ENCODE results near the gene PRR22.
"Not testable (repeated sequence)": the region's sequence is repeated elsewhere in the genome, so short reads cannot be mapped to it uniquely, and the experiment has no call there.

Gene PRR22

DNA sequence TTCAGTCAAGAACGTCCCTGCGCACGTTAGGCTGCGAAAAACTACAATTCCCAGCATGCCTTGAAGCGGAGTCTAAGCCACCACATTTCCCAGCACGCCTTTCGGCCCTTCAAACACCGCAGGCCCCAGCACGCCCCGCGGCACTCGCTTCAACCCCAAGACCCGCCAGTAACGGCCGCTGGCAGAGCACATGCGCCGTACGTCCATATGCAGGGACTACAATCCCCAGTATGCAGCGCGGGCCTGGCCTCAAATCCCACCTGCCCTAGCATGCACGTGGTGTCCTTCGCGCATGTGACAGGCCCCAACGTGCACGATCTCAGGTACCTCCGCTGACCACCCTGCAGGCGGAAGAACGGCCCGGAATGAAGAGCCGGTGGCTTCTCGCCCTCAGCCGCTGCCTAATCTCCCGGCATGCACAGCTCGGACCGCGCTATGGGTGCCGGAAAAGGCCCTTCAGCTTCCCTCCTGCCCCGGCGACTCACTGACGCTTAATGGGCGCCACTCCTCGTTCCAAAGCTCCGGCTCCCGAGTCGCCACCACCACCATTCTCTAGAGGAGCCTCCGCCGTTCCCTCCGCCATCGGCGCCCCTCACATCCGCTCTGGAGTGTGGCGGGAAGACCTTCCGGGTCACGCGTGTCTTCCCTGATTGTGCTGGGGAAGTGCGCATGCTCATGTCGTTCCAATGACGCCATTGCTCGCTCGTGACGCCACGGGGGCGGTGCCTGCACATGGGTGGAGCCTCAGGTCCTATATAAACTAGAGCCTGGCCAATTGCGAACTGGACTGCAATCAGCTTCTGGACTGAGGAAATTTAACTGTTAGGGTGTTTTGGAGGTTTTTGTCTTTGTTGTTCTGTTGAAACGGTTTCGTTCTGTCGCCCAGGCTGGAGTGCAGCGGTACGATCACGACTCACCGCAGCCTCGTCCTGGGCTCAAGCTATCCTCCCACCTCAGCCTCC, 6.3 kb upstream of the PRR22 start, which contains the start of gene DUS3L:
DUS3L (minus strand) TSS at position 605 of the 962 bp plus-strand sequence; CDS start at position 583, 22 bp downstream.
- DNase-seq (ENCODE audit: low read depth in 3 of 3) = peak; percentile 93 to 98 (median 96)

DNA sequence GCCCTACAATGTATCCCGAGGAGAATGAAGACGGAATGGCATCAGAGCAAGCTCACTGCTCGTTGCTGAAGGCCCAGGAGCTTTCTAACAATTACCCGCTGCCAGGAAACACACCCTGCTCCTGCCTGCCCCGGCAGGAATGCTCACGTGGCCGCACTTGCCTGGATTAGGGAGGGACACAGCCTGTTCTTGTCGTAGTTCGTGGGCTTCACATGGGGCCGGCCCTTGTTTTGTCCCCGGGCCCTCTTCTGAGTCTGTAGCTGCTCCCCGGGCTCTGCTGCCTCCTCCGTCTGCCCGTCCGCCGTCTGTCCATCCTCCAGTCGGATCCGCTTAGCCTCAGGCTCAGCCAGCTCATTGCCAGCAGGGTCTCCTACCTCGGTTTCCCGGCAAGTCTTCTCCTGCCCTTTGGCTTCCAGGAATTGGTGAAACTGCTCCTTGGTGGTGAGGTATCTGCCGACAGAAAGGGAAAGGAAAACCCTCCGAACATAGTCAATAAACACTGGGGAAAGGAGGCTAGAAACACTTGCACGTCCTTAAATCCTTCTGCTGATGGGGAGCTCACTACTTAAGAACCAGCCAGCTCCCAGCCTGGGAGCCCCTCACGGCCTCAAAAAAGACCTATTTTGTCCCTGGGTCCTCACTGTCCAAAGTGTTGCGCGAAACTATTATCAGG, 5.5 kb upstream of the PRR22 start:
- no peak for DNase-seq (ENCODE audit: low read depth in 3 of 3)

DNA sequence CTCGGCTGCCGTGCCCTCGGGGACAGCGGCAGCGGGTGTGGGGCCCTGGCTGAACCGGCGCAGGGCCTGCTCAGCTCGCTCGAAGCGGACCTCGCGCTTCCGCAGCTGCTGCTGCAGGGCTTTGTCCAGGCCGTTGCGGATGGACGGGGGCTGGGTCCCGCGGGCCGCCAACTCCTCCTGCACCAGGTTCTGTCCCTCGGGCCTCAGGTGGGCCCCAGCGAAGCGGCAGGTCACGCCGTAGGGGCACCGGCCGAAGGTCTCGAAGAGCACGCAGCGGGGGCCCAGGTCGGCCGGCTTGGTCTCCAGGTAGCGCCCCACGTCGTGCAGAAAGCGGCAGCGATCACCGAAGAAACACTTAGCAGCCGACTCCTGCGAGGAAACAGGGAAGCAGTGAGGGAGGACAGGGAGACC, 4.8 kb upstream of the PRR22 start:
- no peak for DNase-seq (ENCODE audit: low read depth in 3 of 3)

DNA sequence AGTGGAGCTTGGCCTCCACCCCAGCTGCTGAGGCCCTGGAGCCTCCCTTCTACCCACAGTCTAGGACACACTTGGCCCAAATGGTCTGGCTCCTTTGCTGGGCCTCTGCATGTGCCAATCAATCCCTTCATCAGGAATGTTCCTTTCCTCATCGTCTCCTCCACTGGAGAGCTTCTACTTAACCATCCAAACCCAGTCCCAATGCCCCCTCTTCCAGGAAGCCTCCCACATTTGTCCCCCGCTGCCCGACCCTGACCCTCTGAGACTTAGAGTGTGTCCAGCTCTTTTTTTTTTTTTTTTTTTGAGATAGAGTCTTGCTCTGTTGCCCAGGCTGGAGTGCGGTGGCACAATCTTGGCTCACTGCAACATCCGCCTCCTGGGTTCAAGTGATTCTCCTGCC, 3.9 kb upstream of the PRR22 start:
- DNase-seq (ENCODE audit: low read depth in 3 of 3) = no peak

DNA sequence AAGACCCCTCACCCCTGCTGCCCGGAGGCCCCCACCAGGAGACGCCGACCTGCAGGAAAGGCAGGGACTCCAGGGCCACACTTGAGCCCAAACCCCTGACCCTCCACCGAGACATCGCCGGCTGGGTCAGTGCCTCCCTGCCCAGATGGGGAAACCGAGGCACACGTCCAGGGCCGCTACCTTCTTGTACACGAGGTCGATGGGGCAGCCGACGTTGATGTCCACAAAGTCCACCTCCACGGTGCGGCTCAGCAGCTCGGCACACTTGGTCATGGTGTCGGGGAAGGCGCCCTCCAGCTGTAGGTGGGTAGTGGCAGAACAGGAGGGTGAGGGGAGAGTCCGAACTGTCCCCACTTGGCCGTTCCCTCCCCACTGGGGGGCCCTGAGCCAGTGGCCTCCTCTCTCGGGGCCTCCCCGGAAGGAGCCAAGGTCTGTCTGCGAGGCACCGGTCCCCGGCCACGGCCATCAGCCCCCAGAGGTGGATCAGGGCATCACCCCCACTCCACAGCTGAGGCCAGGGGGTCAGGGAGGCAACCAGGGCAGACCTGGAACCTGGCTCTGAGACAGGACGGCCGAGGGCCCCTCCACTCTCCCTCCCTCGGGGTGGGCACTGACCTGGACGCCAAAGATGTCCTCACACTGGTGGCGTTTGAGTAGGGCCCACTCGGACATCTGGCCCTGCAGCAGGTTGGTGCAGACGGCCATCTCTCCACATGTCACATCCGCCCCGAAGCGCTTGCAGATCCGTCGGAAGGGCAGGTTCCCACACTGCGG, 3.0 kb upstream of the PRR22 start:
- no peak for DNase-seq (ENCODE audit: low read depth in 3 of 3)

DNA sequence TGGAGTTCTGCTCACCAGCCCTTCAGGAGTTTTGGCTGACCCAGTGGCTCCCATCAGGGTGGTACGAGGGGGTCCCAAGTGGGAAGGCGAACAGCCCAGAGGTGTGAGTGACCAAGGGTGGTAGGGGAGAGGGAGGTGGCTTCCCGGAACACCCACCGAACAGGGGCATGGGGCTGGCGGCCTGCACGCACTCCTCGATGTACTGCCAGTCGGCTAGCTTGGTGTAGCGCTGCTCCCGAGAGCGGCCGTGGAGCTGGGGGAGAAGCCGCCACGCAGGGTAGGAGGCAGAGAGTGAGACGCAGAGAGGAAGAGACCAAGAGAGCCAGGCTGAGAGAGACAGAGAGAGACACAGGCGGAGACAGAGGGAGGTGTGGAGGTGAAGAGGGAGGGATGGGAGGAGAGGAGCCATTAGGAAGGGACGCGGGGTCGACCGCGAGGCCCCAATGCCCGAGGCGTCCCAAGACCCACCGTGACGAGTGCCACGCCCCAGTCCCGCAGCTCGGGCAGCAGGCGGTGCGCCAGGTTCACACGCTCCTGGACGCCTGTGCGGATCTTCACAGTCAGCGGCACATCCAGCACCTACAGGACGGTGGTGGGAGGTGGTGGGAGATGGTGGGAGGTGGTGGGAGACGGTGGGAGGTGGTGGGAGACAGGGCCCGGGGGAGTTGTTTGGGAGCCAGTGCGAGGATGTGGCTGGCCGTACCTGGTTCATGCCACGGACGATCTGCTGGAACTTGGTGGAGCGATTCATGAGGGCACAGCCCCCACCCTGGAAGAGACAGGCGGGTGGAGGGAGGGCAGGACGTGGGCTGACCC, 2.3 kb upstream of the PRR22 start:
- DNase-seq (ENCODE audit: low read depth in 3 of 3) = no peak

DNA sequence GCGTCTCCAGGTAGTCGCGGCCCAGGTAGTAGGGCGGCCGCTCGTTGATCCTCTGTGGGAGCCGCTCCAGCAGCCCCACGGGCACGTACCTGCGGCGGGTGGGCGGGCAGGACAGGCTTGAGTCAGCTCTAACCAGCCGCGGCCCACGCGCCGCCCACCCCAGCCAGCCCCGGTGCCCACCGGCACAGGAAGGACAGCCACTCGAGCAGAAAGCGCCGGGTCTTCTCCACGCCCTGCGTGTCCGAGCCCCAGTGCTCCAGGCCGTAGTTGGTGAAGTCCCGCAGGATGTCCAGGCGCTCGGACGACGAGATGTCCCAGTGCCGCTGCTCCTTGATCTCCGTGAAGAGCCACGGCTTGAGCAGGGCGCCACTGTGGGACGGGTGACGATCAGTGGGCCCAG, 877 bp upstream of the PRR22 start:
- DNase-seq (ENCODE audit: low read depth in 3 of 3) = no peak

DNA sequence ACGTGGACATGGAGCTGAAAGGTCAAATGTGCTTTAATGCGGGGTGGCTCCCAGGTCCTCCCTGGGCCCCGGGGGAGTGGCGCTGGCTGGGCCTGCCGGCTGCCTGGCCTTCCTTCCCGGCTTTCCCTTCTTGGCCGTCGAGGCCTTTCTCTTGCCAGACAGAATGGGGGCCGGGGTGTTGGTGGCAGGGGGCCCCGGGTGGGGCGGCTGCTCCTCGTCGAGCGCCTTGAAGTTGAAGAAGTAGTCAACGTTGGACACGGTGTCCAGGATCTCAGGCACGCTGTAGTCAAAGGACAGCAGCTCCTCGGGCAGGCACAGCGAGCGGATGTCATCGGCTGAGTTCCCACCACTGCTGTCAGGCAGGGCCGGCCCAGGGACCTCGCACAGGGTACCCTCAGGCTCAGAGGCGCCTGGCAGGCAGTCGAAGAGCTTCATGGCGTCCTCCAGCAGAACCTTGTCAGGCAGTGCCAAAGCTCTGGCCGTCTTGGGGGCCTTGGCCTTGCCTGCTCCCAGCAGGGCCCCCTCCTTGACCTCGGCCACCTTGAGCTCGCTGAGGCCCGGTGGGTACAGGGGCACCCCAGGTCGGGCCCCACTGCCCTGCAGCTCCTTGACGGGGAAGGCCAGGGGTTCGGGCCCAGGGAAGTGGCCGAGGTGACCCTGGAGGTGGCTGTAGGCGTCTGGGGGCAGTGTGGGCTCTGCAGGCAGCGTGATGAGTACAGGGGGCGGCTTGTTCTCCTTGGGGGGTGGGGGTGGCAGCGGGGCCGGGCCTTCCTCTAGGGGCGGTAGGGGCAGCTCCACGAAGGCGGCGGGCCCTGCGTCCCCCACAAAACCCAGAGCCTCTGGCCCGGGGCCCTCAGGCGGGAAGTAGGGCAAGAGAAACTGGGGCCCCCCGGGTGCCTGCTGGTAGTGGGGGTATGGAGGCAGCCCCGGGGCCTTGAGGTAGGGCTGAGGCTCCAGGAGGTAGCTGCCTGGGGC, 1.3 kb downstream of the PRR22 start:
- DNase-seq (ENCODE audit: low read depth in 3 of 3) = no peak

DNA sequence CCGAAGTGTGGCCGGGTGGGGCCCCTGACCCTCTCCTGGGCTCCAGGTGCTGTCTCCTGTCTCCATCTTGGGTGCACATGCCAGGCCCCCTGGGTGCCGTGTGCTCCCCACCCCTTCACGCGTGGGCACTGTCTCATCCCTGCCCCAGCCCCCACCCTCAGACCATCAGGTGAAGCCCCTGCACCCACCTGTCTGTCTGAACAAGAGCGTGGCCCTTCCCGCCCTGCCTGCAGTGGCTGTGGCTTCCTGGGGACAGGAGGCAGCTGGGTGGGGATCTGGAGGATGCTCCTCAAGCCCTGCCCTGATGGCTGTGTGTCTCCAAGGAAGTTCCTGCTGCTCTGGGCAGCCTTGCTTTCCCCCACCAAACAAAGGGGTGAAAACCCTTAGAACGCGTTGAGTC, 2.2 kb downstream of the PRR22 start:
- no peak for DNase-seq (ENCODE audit: low read depth in 3 of 3)

DNA sequence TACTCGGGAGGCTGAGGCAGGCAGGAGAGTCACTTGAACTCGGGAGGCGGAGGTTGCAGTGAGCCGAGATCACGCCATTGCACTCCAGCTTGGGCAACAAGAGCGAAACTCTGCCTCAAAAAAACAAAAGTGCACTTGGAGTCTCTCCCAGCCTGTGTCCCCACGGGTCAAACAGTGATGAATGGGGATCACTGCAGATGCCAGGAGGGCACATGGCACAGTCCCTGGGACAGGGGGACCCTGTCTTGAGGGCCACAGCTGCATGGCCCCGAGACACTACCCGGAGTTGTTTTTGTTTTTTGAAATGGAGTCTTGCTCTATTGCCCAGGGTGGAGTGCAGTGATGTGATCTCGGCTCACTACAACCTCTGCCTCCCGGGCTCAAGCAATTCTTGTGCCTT, 3.6 kb downstream of the PRR22 start:
- DNase-seq (ENCODE audit: low read depth in 3 of 3) = not testable (repeated sequence)

DNA sequence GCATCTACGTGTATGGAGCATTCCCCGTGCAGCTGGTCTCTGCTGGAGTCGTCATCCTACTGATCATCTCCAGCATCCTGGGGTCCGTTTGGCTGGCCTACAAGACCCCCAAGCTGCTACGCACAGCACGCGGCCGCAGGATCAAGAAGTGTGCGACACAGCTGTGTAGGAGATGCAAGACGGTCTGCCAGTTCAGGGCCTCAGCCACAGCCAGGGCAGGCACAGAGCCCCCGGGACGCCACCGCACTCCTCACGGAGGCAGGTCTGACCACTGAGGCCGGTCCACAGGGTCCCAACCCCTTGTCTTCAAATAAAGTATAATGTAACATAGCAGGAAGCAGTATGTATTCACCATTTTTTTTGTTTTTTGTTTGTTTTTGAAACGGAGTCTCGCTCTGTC, 6.1 kb downstream of the PRR22 start:
- no peak for DNase-seq (ENCODE audit: low read depth in 3 of 3)

DNA sequence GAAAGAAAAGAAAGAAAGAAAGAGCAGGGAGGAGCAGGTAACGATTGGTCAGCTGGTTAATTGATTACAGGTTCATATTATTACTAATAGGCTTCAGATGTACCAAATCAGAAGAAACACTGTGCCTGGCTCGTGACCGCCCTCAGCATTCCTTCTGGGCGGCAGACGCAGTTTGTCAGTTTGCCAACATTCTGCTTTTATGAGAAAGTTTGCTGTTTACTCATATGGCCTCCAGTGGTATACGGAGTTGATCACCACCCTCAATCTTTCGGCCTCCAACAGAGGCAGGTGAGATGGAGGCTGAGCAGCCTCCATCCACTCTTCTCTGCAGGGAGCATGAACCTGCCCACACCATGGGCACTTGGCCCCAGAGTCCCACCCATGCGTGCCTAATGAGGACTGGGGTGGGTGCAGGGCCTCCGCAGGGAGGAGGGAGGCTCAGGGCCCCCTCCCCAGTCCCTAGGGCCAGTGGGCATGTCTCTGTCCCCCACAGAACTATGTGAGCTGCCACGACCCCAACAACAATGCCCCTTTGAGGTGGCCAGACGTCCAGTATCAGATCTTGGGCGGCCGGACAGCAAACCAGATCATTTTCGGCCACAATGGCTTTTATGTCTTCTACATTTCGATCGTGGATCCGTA, 8.8 kb downstream of the PRR22 start:
- DNase-seq (ENCODE audit: low read depth in 3 of 3) = no peak

DNA sequence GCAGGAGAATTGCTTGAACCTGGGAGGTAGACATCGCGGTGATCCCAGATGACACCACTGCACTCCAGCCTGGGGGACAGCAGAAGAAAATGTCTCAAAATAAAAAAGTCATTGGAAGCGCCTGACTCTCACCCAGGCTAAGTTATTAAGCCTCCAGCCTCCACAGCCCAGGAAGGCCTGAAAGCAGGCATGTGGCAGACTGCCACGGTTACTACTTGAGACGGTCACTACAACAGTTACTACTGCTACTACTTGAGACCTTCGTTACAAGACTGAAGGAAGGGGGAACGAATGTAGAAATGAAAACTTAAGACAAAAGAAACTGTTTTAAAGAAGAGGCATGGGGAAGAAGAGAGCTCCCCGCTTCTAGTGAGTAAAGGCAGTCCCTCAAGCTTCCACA, 9.6 kb downstream of the PRR22 start:
- DNase-seq (ENCODE audit: low read depth in 3 of 3) = no peak

DNA sequence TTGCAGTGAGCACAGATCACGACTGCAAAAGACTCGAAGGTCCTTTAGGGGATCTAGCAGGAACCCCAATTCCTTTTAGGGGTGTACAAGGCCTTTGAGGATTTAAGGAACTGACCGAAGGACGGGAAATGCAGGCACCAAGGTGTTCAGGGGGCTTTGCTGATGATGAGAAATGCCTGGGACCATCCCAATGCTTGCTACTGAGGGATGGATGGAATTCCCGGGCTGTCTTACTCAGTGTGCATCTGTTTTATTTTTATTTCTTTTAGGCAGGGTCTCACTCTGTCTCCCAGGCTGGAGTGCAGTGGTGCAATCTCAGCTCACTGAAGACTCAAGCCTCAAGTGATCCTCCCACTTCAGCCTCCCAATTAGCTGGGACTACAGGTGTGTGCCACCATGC, 11.3 kb downstream of the PRR22 start:
- DNase-seq (ENCODE audit: low read depth in 3 of 3) = no peak

DNA sequence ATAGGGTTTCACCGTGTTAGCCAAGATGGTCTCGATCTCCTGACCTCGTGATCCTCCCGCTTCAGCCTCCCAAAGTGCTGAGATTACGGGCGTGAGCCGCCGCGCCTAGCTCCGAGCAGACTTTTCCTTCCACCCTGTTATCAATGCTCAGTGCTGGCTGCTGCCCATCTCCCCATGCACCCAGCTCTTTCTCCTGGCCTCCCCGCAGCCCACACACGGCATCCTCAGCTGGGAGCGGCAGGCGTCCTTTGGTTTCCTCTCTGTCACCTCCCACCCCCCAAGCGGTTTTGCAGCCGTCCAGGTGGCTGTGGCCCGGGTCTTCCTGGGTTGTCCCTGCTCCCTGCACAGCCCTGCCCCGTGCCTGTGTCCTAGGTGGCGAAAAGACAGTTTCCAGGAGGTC, 12.1 kb downstream of the PRR22 start:
- DNase-seq (ENCODE audit: low read depth in 3 of 3) = no peak

DNA sequence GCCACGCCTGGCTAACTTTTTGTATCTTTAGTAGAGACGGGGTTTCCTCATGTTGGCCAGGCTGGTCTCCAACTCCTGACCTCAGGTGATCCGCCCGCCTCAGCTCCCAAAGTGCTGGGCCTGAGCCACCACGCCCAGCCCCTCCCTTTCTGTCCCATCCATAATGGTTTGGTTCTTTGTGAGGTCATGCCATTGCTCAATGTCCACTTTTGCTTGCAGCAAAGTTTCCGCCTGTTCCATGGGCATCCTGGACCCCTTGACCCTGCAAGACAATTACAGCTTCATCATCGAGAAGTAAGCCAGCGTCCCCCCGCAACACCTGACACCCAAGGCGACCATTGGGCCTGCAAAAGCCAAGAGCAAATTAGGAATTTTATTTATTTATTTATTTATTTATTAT, 16.6 kb downstream of the PRR22 start:
- DNase-seq (ENCODE audit: low read depth in 3 of 3) = no peak

DNA sequence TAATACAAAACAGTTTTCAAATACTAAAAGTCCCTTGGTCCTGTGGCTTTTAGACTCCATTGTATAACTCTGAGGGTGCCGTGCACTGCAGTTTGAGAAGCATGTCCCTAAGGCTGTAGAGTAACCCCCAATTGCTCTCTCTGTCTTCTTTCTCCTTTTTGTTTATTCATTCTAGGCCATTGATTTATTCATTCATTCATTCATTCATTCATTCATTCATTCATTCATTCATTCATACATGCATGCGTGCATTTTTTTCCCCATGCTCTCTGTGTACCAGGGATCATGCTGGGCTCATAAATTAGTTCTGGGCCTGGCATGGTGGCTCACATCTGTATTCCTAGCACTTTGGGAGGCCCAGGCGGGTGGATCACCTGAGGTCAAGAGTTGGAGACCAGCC, 19.3 kb downstream of the PRR22 start:
- DNase-seq (ENCODE audit: low read depth in 3 of 3) = no peak

DNA sequence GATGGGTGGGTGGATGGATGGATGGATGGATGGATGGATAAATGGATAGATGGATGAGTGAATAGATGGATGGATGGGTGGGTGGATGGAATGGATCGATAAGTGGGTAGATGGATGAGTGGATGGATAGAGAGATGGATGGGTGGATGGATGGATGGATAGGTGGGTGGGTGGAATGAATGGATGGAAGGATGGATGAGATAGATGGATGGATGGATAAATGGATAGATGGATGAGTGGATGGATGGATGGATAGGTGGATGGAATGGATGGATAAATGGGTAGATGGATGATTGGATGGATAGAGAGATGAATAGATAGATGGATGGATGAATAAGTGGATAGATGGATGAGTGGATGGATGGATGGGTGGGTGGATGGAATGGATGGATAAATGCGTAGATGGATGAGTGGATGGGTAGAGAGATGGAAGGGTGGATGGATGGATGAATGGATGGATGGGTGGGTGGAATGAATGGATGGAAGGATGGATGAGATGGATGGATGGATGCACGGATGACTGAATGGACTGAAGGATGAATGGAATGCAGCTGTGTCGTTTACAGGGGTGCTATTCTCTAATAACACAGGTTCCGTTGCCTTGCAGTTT, 21.8 kb downstream of the PRR22 start:
- DNase-seq (ENCODE audit: low read depth in 3 of 3) = no peak

DNA sequence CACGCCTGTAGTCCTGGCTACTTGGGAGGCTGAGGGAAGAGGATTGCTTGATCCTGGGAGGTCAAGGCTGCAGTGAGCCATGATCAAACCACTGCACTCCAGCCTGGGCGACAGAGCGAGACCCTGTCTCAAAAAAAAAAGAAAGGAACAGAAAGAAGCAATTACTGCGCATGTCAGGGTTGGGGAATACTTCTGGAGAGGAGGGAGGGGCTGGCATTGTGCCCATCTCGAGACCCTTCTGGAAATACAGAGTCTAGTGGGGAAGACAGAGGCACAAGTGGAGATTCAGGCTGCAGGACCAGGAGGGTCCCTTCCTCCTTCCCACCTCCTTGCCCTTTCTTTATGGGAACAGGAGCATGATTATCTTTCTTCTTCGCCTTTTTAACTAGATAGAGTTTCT, 30.8 kb downstream of the PRR22 start:
- DNase-seq (ENCODE audit: low read depth in 3 of 3) = no peak

All from stimulated activated CD4-positive, alpha-beta T cell treated with anti-CD3 and anti-CD28 coated beads, TNF-alpha, amount 100 ng/mL, for 48 hours (primary cell).